PC-3 (cell line): ENCODE measurements around the gene HOXC13. TPM values are rescaled to one million over a fixed set of nuclear protein-coding genes. Genes with fewer than 3 reads are reported as not detected.

Experiments
- ATAC-seq: fragments of 200-7000 bp; cut with Tn5 transposase; 2 replicates; pipeline ENCODE4 v1.9.1; 2020; ENCODE audit warnings: mild to moderate bottlenecking, moderate library complexity
- BruUV-seq: library from RNA; stranded (reverse); fragments of 400-500 nt; replicated peaks from 2 replicates; lab custom pipeline; 2021; lab: Mats Ljungman, UMichigan
- CTCF ChIA-PET: fragments of 300-600 bp; sonication (Branson Sonifier 250); formaldehyde crosslinking; loops from one replicate; lab custom pipeline; 2022; ENCODE audit warnings: antibody characterized with exemption; lab: Charles Lee
- POLR2A ChIA-PET: fragments of 300-600 bp; sonication (Branson Sonifier 250); formaldehyde crosslinking; loops from one replicate; lab custom pipeline; 2022; ENCODE audit warnings: antibody characterized with exemption; ENCODE audit not compliant: unreplicated experiment; lab: Charles Lee
- DNase-seq: peaks from one replicate; pipeline ENCODE4 v3.0.0-alpha.2; 2015
- H2AFZ ChIP-seq: fragments of 300-600 bp; sonication (generic); 2 replicates; pipeline ENCODE4 v1.6.0; 2016; ENCODE audit warnings: antibody characterized with exemption, low read length
- H3F3A ChIP-seq: fragments of 300-600 bp; sonication (generic); one replicate; pipeline ENCODE4 v1.6.0; 2017; ENCODE audit warnings: antibody characterized with exemption, low read length, control low read depth, mild to moderate bottlenecking; ENCODE audit not compliant: unreplicated experiment
- H3K27ac ChIP-seq: fragments of 300-600 bp; sonication (generic); 2 replicates; pipeline ENCODE4 v1.5.1; 2016; ENCODE audit warnings: mild to moderate bottlenecking, low read length
- H3K27me3 ChIP-seq: fragments of 300-600 bp; sonication (generic); 2 replicates; pipeline ENCODE4 v1.6.1; 2016; ENCODE audit warnings: low read length, mixed read lengths
- H3K36me3 ChIP-seq: fragments of 300-600 bp; sonication (generic); 2 replicates; pipeline ENCODE4 v1.6.1; 2016; ENCODE audit warnings: low read depth, mixed run types, low read length, mixed read lengths
- H3K4me1 ChIP-seq: fragments of 300-600 bp; sonication (generic); 2 replicates; pipeline ENCODE4 v1.5.1; 2016; ENCODE audit warnings: low read length; ENCODE audit not compliant: insufficient read depth
- H3K4me2 ChIP-seq: fragments of 300-600 bp; sonication (generic); 2 replicates; pipeline ENCODE4 v1.6.0; 2016; ENCODE audit warnings: low read length
- H3K4me3 ChIP-seq: fragments of 300-600 bp; sonication (generic); 2 replicates; pipeline ENCODE4 v1.5.1; 2016; ENCODE audit warnings: mild to moderate bottlenecking, low read length, mixed read lengths
- H3K79me2 ChIP-seq: fragments of 300-600 bp; sonication (generic); 2 replicates; pipeline ENCODE4 v1.6.1; 2017; ENCODE audit warnings: low read length, mixed read lengths
- H3K9ac ChIP-seq: fragments of 300-600 bp; sonication (generic); 2 replicates; pipeline ENCODE4 v1.6.0; 2016; ENCODE audit warnings: mild to moderate bottlenecking, low read length
- H3K9me2 ChIP-seq: fragments of 300-600 bp; sonication (generic); replicated peaks from 2 replicates; pipeline ENCODE4 v1.6.1; 2016; ENCODE audit warnings: mixed run types, low read length, mixed read lengths
- H3K9me3 ChIP-seq: fragments of 300-600 bp; sonication (generic); 2 replicates; pipeline ENCODE4 v1.6.1; 2016; ENCODE audit warnings: low read length, mixed read lengths
- H4K20me1 ChIP-seq: fragments of 300-600 bp; sonication (generic); 2 replicates; pipeline ENCODE4 v1.6.1; 2016; ENCODE audit warnings: low read length, mixed read lengths
- CTCF ChIP-seq: fragments of 300-600 bp; sonication (generic); conservative IDR thresholded peaks from 2 replicates; pipeline ENCODE4 v1.5.1; 2017; ENCODE audit warnings: antibody characterized with exemption, low read depth, mild to moderate bottlenecking, low read length
- EZH2 ChIP-seq: fragments of 300-600 bp; sonication (generic); IDR thresholded peaks from one replicate; pipeline ENCODE4 v1.6.1; 2017; ENCODE audit warnings: antibody characterized with exemption, mild to moderate bottlenecking, low read length; ENCODE audit not compliant: unreplicated experiment
- EZH2phosphoT487 ChIP-seq: fragments of 300-600 bp; sonication (generic); IDR thresholded peaks from 2 replicates; pipeline ENCODE4 v1.6.1; 2018; ENCODE audit warnings: mild to moderate bottlenecking, antibody characterized with exemption, low read length, borderline replicate concordance
- intact Hi-C: fragments of 100-400 bp; cut with micrococcal nuclease; formaldehyde crosslinking; loops from 2 replicates; pipeline ENCODE4 v1.9.0; 2023
- total RNA-seq: library from RNA; depleted of rRNA; stranded (reverse); fragments of >200 nt; gene quantifications from 2 replicates; pipeline ENCODE4 v1.2.3, GENCODE V29; 2014

HOXC13 gene
- total RNA-seq, 1 experiment from 2014 or later: 9.0 TPM

GRCh38 chr12:53963005-53963404 is 24.4 kb downstream of the HOXC13 start:
- H3K36me3 ChIP-seq: no peaks in the 10 kb centered on the region
- TF ChIP-seq EZH2: no peak
- TF ChIP-seq EZH2phosphoT487: no peak
- TF ChIP-seq CTCF: no peak
- no peaks in the 10 kb centered on the region for H3K4me1 ChIP-seq
- ChIA-PET POLR2A (no interaction called here), CTCF (interaction anchor here (0.5 kb wide), 1 partner anchor 404 kb away, joined by 3 read pairs; no protein-coding TSS in a partner anchor)
- no peak overlapping the region for H3K27ac ChIP-seq
- H3K9me3 ChIP-seq: no peaks in the 10 kb centered on the region
- BruUV-seq: no TSS peak
- H3K9ac ChIP-seq: no peak overlapping the region
- H3K4me2 ChIP-seq: no peak overlapping the region
- DNase-seq: no peak
- H3K4me3 ChIP-seq: no peak overlapping the region
- no peak overlapping the region for H2AFZ ChIP-seq
- no peaks in the 10 kb centered on the region for H3K9me2 ChIP-seq
- intact Hi-C loops: no loop called here
- ATAC-seq: no peak
- H3K79me2 ChIP-seq: no peaks in the 10 kb centered on the region
- H3K27me3 ChIP-seq: no peaks in the 10 kb centered on the region
- no peaks in the 10 kb centered on the region for H3F3A ChIP-seq
- H4K20me1 ChIP-seq: no peaks in the 10 kb centered on the region

- TF ChIP-seq CTCF (no peak), EZH2 (no peak), EZH2phosphoT487 (no peak)
- Histone ChIP-seq H4K20me1 (no peaks in the 10 kb centered on the region), H3K9me2 (no peaks in the 10 kb centered on the region), H3K9ac (no peak overlapping the region), H3K27ac (no peak overlapping the region), H3K27me3 (no peaks in the 10 kb centered on the region), H3K9me3 (no peaks in the 10 kb centered on the region), H2AFZ (no peak overlapping the region), H3K4me1 (no peaks in the 10 kb centered on the region), H3K4me2 (no peak overlapping the region), H3K4me3 (no peak overlapping the region), H3K36me3 (no peaks in the 10 kb centered on the region), H3F3A (no peaks in the 10 kb centered on the region), H3K79me2 (no peaks in the 10 kb centered on the region)
- ChIA-PET POLR2A (no interaction called here), CTCF (interaction anchor here (0.5 kb wide), 1 partner anchor 404 kb away, joined by 3 read pairs; no protein-coding TSS in a partner anchor)
- intact Hi-C loops: no loop called here
- ATAC-seq: no peak
- no peak for DNase-seq
- no TSS peak for BruUV-seq
Measured at GRCh38 chr12:53963434-53964314, 25.0 kb downstream of the HOXC13 start.

GRCh38 chr12:53964315-53964713 is 25.7 kb downstream of the HOXC13 start:
- POLR2A ChIA-PET: no interaction called here
- no peaks in the 10 kb centered on the region for H3K9me3 ChIP-seq
- CTCF ChIA-PET: interaction anchor here (0.6 kb wide), 1 partner anchor 12 kb away, joined by 5 read pairs; no protein-coding TSS in a partner anchor

More at GRCh38 chr12:53964315-53964713, 25.7 kb downstream of the HOXC13 start:
- Histone ChIP-seq H3K79me2 (no peaks in the 10 kb centered on the region), H3K4me3 (no peak overlapping the region), H3K9me2 (no peaks in the 10 kb centered on the region), H3K4me1 (no peaks in the 10 kb centered on the region), H3K36me3 (no peaks in the 10 kb centered on the region), H3K27me3 (no peaks in the 10 kb centered on the region), H3K27ac (no peak overlapping the region), H4K20me1 (no peaks in the 10 kb centered on the region), H3K4me2 (no peak overlapping the region), H3K9ac (no peak overlapping the region), H2AFZ (no peak overlapping the region), H3F3A (no peaks in the 10 kb centered on the region)
- no TSS peak for BruUV-seq
- TF ChIP-seq EZH2 (no peak), CTCF (no peak), EZH2phosphoT487 (no peak)
- ATAC-seq (no peak), DNase-seq (no peak)
- intact Hi-C loops: no loop called here
